Activated naive CD4-positive, alpha-beta T cell treated with anti-CD3 and anti-CD28 coated beads, Interleukin-2, amount 50 U/mL, for 16 hours (primary cell): ENCODE data around the gene C6orf62.
A peak's percentile ranks its signal among the peaks of the same experiment; 100 is the strongest.
"Not testable (repeated sequence)": the region's sequence is repeated elsewhere in the genome, so short reads cannot be mapped to it uniquely, and the experiment has no call there.

Experiments
- DNase-seq: peaks from one replicate; pipeline ENCODE4 v3.0.0-alpha.2; 2020

C6orf62 gene

DNA sequence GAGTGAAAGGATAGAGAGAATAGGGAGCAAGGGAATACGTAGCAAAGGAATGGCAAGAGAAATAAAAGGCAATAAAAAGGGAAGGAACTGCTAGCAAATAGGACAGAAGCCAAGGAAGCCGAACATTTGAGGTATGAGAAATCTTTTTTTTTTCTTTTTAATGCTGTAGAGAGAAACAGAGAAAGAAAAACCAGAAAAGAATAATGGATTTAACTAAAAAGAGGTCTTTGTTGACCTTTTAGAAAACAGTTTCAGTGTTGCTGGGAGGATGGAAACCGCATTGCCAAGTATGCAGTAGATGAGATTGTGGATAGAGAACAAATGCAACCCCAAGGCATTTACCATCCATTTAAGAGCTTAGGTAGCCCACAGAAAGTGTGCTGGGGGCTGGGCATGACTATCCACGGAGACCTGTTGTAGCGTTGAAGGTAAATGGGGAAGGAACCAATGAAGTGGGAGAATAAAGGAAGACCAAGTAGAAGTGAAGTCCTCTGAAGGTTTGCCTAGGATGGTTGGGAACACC is 23.3 kb upstream of the C6orf62 start:
- DNase-seq = no peak

DNA sequence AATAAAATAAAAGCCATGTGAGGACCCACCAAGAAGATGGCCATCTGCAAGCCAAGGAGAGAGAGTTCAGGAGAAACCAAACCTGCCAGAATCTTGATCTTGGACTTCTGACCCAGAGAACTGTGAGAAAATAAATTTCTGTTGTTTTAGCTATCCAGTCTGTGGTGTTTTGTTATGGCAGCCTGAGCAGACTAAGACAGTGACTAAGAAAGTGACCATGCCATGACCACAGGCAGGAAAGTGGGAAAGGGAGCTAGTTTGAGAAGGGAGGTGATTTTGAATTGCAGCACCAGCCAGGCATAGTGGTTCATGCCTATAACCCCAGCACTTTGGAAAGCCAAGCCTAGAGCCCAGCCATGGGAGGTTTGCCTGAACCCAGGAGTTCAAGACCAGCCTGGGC is 21.9 kb upstream of the C6orf62 start:
- no peak for DNase-seq

GRCh38 chr6:24738741-24739140 is 19.8 kb upstream of the C6orf62 start:
- DNase-seq = no peak

GRCh38 chr6:24734710-24735109 is 15.8 kb upstream of the C6orf62 start:
- DNase-seq = not testable (repeated sequence)

DNA sequence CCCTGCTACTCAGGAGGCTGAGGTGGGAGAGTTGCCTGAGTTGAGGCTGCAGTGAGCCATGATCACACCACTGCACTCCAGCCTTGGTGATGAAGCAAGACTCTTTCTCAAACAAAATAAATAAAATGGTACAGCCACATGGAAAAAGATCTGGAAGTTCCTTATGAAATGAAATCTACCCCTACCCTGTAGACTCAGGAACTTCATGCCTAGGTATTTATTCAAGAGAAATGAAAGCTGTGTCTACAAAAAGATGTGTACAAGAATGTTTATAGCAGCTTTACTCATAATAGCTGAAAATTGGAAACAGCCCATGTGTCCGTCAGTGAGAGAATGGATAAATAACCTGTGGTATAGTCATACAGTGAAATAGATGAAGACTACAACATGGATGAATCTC is 15.2 kb upstream of the C6orf62 start:
- no peak for DNase-seq

DNA sequence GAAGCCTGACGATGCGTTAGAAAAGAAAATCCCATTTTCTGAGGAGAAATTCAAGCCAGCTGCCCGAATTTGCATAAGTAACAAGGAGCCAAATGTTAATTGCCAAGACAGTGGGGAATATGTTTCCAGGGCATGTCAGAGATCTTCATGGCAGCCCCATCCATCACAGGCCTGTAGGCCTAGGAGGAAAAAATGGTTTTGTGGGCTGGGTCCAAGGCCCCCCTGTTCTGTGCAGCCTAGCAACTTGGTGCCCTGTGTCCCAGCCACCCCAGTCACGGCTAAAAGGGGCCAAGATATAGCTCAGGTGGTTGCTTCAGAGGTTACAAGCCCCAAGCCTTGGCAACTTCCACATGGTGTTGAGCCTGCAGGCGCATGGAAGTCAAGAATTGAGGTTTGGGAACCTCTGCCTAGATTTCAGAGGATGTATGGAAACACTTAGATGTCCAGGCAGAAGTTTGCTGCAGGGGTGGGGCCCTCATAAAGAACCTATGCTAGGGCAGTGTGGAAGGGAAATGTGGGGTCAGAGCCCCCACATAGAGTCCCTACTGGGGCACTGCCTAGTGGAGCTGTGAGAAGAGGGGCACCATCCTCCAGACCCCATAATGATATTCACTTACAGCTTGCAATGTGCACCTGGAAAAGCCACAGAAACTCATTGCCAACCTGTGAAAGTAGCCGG is 12.6 kb upstream of the C6orf62 start:
- DNase-seq = not testable (repeated sequence)

- DNase-seq = not testable (repeated sequence)
Observed at GRCh38 chr6:24730653-24731052, 11.7 kb upstream of the C6orf62 start.

- DNase-seq = no peak
Observed at GRCh38 chr6:24723270-24723669, 4.3 kb upstream of the C6orf62 start.

DNA sequence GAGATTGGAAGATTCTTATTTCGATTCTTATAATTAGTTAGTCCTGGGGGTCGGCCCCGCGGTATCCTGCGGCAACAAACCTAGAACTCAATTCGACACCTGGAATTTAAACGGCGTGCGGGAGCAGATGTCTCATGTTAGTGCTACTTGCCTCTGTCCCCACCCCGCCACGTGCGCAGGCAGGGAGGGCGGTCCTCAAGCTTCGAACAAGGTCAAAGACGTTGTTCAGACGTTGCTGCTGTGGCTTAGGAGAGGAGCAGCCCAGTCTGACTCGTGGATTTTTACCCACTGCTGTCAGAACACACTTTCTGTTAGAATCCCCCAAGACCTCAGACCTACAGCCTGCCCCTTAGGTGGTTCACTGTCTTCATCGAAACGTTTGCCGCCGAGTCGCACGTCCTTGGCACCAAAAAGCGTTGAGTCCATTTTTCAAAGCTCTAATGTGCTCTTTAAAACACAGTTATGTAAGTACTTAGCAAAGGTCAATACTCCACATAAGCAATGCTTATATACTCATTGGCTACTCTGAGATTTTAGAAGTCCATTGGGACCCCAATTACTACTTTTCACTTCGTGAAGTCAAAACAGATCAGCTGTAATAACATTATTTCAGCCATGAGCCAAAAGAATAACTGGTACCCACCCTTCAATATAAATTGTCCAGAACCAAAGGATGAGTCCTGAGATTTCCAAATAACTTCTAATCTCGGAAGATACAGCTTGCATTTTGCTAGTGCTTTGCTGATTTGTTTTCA is 2.7 kb upstream of the C6orf62 start:
- DNase-seq = no peak

GRCh38 chr6:24720604-24721460 is 1.9 kb upstream of the C6orf62 start:
- DNase-seq = peak; percentile 100

- peak; percentile 79 for DNase-seq
Observed at GRCh38 chr6:24720131-24720603, 1.2 kb upstream of the C6orf62 start.

DNA sequence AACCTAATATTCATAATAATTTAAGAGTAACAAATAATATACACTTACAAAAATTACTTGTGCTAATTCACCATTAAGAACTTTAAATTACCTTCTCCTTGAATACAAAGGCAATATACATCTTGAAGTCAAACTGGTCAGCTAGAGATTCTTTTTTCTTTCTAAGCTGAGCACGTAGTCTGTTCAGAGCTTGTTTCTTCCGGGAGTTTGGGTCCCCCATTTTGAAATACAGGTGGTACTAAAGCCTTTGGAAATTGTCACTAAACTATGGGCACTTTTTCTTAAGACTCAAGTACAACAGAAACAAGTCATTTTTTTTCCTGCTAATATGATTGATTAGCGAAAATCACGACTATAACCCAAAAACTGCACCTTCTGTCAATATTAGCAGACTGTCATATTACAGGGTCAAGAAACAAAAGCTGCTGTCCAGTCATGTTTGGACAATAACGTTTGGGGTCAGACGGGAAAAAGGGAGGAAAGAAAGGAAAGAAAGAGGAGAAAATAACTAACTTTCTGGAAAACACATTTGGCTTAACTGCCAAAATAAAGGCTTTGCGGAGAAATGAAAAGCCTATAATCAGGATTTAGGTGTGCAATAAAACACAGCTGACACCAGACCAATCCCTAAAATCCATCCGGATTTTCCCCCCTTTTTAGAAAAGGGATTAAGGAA is 367 bp downstream of the C6orf62 start:
- no peak for DNase-seq

GRCh38 chr6:24716602-24717148 is 2.3 kb downstream of the C6orf62 start:
- not testable (repeated sequence) for DNase-seq

DNA sequence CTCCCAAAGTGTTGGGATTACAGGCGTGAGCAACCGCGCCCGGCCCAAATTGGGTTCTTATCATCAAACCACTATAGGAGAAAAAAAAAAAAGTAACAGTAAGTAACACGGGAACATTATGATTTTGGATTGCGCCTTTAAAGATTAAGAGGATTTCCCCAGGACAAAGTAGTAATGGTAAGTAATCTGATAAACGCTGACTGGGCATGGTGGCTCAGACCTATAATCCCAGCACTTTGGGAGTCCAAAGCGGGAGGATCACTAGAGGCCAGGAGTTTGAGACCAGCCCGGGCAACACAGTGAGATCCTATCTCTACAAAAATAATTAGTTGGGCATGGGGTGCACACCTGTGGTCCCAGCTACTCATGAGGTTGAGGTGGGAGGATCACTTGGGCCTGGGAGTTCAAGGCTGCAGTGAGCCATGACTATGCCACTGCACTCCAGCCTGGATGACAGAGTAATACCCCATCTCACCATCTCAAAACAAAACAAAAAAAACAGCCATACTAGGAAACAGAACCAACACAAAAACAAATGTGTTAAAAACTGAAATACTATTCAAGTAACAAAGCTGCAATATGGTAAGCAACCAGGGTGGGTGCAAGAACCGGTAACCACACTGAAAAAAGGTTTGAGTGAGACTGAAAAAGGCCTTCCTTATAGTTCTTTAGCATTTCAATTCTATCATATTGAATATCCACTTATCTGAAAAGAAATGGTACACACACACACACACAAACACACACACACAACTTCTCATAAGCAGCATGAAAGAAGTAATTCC is 8.2 kb downstream of the C6orf62 start:
- DNase-seq = no peak

GRCh38 chr6:24709014-24709711 is 9.8 kb downstream of the C6orf62 start:
- no peak for DNase-seq

DNA sequence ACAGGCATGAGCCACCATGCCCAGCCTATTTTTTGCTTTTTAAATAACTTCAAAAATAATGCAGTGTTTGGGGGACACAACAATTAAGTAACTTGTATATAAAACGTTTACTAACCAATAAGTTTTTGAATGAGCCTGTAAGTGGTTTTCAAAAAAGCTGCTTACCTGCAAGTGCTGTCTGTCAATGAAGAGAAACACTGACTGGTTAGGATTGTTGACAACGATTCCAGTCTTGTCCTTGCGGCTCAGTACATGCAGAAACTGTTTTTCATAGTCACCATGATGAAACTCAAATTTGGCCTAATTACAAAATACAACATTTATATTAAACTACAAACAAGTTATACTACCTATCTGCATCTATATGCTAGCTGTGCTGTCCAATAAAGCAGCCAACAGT is 10.3 kb downstream of the C6orf62 start:
- DNase-seq = no peak

GRCh38 chr6:24704468-24704867 is 14.5 kb downstream of the C6orf62 start:
- no peak for DNase-seq

GRCh38 chr6:24702720-24703282 is 16.2 kb downstream of the C6orf62 start:
- DNase-seq = no peak

GRCh38 chr6:24699521-24700359 is 19.2 kb downstream of the C6orf62 start:
- no peak for DNase-seq
